ENCODE results near the gene TMEM92.
"Not testable (repeated sequence)": the region's sequence is repeated elsewhere in the genome, so short reads cannot be mapped to it uniquely, and the experiment has no call there.

TMEM92 gene

DNA sequence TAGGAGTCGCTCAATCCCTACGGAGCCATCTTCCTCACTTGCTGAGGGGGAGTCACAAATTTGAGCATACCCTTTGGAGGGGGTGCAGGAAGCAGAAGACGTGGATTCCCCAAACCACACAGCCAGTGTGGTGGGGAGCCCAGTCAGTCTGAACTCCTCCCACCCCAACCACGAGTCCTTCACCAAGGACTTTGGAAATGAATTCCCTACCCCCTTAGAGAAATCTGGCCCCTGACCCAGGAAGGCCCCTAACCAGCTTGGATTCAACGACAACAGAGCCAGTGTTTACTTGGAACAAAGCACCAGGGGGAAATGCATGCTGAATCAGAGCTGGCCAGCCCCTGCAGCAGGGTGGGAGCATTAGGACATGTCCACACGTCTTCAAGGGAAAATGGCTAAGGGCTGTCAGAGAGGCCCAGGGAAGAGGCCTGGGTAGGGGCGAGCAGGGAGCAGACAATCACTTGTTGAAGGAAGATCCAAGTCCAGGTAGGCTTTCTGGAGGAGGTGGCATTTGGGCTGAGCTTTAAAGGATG, 5.5 kb upstream of the TMEM92 start:
- Mint-ChIP-seq H3K4me1 (peaks cover 81% of the 10 kb centered on the region), H3K9me3 (no peaks in the 10 kb centered on the region), H3K36me3 (ENCODE audit: low read depth) (no peaks in the 10 kb centered on the region), H3K27me3 (ENCODE audit: low read depth) (peaks cover 9% of the 10 kb centered on the region), H3K27ac (peak overlapping the region; percentile 95 to 99 (median 97)), H3K4me3 (peak overlapping the region; percentile 30 to 76 (median 62))
- TF ChIP-seq, protein P1, sequence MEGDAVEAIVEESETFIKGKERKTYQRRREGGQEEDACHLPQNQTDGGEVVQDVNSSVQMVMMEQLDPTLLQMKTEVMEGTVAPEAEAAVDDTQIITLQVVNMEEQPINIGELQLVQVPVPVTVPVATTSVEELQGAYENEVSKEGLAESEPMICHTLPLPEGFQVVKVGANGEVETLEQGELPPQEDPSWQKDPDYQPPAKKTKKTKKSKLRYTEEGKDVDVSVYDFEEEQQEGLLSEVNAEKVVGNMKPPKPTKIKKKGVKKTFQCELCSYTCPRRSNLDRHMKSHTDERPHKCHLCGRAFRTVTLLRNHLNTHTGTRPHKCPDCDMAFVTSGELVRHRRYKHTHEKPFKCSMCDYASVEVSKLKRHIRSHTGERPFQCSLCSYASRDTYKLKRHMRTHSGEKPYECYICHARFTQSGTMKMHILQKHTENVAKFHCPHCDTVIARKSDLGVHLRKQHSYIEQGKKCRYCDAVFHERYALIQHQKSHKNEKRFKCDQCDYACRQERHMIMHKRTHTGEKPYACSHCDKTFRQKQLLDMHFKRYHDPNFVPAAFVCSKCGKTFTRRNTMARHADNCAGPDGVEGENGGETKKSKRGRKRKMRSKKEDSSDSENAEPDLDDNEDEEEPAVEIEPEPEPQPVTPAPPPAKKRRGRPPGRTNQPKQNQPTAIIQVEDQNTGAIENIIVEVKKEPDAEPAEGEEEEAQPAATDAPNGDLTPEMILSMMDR (IDR thresholded peaks at IDR 0.05; ENCODE audit: unreplicated experiment in 3 of 3) = no peak

GRCh38 chr17:50269477-50270434, 4.5 kb upstream of the TMEM92 start:
- peaks cover 71% of the 10 kb centered on the region for H3K4me1 Mint-ChIP-seq
- TF ChIP-seq, protein P1 (IDR thresholded peaks at IDR 0.05; ENCODE audit: unreplicated experiment in 3 of 3) = peak; percentile 66 to 72 (median 71)
- H3K9me3 Mint-ChIP-seq = no peaks in the 10 kb centered on the region
- peak overlapping the region; percentile 95 to 99 (median 97) for H3K27ac Mint-ChIP-seq
- peak overlapping the region; percentile 27 to 78 (median 65) for H3K4me3 Mint-ChIP-seq
- no peaks in the 10 kb centered on the region for H3K36me3 Mint-ChIP-seq (ENCODE audit: low read depth)
- peaks cover 13% of the 10 kb centered on the region for H3K27me3 Mint-ChIP-seq (ENCODE audit: low read depth)

GRCh38 chr17:50270435-50271362, 3.6 kb upstream of the TMEM92 start:
- Mint-ChIP-seq H3K4me3 (peak overlapping the region; percentile 45 to 78 (median 65)), H3K27ac (peak overlapping the region; percentile 74 to 99 (median 97)), H3K4me1 (peaks cover 68% of the 10 kb centered on the region), H3K36me3 (ENCODE audit: low read depth) (no peaks in the 10 kb centered on the region), H3K9me3 (no peaks in the 10 kb centered on the region), H3K27me3 (ENCODE audit: low read depth) (peaks cover 21% of the 10 kb centered on the region)
- TF ChIP-seq, protein P1 (IDR thresholded peaks at IDR 0.05; ENCODE audit: unreplicated experiment in 3 of 3) = peak in 1 of 3 experiments; percentile 5

GRCh38 chr17:50271363-50271750, 2.9 kb upstream of the TMEM92 start:
- peaks cover 61% of the 10 kb centered on the region for H3K4me1 Mint-ChIP-seq
- not testable (repeated sequence) for H3K36me3 Mint-ChIP-seq (ENCODE audit: low read depth)

DNA sequence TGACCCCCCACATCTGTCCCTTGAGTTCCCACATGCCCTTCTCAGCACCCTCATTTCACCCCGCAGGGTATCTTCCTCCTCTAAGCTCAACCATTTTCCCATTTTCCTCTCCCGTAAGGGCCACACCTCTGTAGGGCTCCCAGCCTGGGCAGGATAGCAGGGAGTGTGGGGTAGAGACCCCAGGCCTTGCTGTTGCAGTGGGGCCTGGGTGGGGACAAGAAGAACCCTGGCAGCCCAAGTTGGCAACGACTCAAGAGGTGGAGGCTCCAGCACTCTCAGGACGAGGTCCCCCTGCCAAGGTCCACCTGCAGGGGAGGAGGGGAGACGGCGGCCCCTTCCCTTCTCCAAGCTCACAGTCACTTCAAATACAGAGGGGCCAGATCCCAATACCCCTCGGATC, 2.0 kb upstream of the TMEM92 start:
- Mint-ChIP-seq H3K4me3 (peak overlapping the region; percentile 83 to 86 (median 84)), H3K4me1 (peaks cover 60% of the 10 kb centered on the region), H3K27me3 (ENCODE audit: low read depth) (peaks cover 21% of the 10 kb centered on the region), H3K9me3 (no peaks in the 10 kb centered on the region), H3K27ac (peak overlapping the region; percentile 90 to 99 (median 97)), H3K36me3 (ENCODE audit: low read depth) (no peaks in the 10 kb centered on the region)
- TF ChIP-seq, protein P1 (IDR thresholded peaks at IDR 0.05; ENCODE audit: unreplicated experiment in 3 of 3) = no peak

More at GRCh38 chr17:50271363-50271750, 2.9 kb upstream of the TMEM92 start:
- Mint-ChIP-seq H3K4me3 (peak overlapping the region; percentile 45 to 65 (median 58)), H3K27ac (peak overlapping the region; percentile 74 to 99 (median 97)), H3K27me3 (ENCODE audit: low read depth) (peaks cover 21% of the 10 kb centered on the region)
- H3K9me3 Mint-ChIP-seq = not testable (repeated sequence)

Measured in nephron (organoid).